Measurements from ENCODE around the gene OR8U1.
"Not testable (repeated sequence)": the region's sequence is repeated elsewhere in the genome, so short reads cannot be mapped to it uniquely, and the experiment has no call there.

OR8U1 gene

DNA sequence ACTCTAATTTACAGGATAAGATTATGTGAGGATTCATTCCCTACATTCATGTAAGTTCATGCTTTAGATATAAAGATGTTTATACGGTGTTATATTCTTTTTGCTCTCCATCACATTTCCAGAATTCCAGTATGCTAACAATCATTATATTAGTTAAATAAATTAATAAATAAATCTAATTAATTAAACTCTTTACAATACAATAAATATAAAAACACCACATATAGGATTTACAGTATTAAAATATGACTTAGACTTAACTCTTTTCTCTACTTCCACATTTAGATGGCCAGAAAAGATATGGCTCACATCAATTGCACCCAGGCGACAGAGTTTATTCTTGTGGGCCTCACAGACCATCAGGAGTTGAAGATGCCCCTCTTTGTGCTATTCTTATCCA is at the start of gene OR8U1:
Gene OR8U1 (plus strand): TSS at position 301 of the 400 bp plus-strand sequence. CDS start 0 bp downstream, at position 301.
- no peak for DNase-seq

DNA sequence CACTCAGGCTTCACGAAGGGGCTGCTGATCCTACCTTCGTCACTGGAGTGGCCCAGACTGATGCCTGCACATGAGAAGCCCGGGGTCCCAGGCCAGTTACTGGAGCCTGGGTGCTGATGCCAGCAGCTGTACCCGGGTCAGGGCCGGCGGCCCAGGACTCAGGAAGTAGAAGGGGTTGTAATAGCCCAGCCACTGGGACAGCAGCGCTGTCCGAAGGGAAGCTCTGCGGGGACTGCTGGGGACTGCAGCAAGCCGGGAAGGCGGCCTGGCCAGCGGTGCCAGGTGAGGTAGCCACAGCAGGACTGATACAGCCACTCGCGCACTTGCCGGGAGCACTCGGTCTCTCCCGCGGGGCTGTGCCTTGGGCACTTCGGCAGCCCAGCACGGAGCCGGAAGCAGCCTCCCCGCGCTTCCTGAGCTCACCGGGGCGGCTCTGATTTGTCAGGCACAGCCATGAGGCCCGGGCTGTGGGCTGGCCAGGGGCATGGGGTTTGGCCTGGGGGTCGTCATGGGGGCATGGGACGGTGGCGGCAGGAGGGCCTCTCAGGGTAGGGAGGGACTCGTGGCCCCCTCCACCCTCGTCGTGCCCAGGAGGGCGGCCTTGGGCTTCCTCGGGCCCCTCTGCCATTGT is 43.4 kb upstream of the OR8U1 start:
- DNase-seq, result no peak

DNA sequence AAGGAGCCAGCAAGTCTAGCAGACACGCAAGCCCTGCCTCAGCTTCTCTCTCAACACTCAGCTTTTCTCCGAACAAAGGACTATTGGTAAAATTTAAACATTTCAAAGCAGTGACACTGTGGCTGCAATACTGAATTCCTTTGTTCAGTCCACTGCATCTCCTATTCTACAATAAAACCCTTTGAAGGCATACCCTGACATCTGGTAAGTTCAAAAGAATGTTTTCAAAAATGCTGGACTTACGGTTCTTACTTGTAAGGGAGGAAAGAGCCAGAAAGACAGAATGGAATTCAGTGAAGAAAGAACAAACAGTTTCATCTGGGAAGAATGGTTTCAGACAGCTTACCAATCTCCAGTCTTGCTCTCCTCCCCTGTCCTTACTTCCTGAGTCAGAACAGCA is 42.3 kb upstream of the OR8U1 start:
- no peak for DNase-seq

DNA sequence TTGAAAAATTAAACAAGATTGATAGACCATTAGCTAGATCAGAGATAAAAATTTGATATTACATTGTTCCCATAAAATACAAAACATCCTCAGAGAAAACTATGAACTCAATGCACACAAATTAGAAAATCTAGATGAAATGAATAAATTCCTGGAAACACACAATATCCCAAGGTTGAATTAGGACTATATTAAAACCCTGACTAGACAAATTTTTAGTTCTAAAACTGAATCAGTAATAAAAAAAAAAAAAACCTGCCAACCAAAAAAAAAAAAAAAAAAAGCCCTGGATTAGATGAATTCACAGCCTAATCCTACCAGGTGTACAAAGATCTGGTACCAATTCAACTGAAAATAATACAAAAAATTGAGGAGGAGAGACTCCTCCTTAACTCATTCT is 35.1 kb upstream of the OR8U1 start:
- DNase-seq, result no peak

DNA sequence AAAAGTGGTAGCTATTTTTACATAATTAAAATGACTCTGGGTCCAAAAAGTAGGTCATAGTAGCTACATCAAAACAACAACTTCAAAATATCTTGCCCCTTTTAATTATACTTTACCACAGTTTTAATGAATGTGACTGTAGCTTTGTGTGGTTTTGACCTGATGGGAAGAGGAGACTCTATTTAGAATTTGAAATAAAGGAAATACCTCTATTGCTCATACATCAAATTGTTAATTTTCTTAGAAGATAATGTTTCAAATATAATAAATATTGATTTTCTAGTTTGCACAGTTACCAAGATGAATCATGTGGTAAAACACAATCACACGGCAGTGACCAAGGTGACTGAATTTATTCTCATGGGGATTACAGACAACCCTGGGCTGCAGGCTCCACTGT is 29.7 kb upstream of the OR8U1 start, which contains the start of gene OR8K1:
Gene OR8K1 (plus strand): TSS at position 301 of the 400 bp plus-strand sequence. CDS start 0 bp downstream, at position 301.
- no peak for DNase-seq

DNA sequence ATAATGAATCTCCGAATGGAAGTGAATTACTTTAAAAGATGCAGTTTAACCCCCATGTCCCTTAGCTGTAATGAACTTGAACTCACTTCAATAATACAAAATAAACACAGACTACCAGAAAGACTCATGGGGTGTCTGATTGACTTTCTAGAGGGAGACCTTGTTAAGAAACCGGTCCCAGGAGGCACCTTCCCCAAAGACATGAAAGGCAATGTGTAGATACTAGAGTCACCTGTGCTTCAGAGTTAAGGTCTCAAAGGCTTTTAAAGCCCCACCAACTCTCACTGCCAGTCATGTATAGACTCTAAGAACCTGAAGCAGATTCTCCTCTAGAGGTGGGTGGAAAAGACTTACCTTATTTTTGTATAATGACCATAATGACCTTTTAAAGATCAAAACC is 21.4 kb upstream of the OR8U1 start, which contains the start of gene OR8J1:
Gene OR8J1 (plus strand): TSS at position 301 of the 400 bp plus-strand sequence. CDS start 5,956 bp downstream, outside the sequence.
- no peak for DNase-seq

DNA sequence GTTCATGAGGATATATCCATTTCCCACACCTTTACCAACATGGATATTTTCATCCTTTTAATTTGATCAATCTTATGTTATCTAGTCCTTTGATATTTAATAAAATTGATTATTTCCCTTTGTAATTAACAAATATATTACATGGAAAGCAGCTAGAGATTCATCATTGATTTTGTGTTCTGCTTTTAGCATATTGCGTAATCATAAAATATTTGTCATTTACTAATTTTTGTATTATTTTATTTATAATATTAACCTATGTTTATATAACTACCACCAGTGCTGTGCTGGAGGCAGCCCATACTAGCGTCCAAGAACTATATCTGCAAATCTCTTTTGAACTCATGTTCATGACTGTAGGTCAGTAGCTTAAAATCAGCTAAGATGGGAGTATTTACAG is 4.7 kb downstream of the OR8U1 start:
- DNase-seq, result no peak

DNA sequence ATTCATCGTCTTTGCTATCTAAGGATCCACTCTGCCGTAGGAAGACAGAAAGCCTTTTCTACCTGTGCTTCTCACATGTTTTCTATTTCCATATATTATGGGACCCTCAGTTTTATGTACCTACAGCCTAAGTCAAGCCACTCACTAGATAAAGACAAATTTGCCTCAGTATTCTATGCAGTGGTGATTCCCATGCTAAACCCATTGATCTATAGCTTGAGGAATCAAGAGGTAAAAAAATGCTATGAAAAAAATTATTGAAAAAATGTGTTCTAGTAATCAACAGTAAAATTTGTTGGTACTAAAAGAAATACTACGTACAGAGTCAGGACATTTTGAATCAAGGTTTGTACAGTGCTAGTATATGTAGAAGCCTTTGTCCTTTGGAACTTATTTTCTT is 19.0 kb downstream of the OR8U1 start:
- DNase-seq, result no peak

DNA sequence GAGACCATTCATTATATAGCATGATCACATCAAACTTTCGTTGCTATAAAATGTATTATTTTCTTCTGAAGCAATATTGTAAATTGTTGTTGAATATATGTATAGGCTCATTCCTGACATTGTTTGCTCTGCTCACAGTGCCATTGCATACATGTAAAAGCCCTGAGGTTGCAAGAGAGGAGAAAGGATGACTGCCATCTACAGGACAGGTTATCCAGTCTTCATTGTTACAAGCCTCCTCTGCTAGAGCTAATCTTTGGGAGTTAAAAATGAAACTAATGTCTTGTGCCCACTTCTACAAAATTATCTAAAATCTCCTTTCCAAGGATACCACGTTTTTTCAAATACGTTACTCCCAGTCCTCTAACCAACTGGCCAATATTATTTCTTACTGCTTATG is 20.6 kb downstream of the OR8U1 start:
- no peak for DNase-seq

DNA sequence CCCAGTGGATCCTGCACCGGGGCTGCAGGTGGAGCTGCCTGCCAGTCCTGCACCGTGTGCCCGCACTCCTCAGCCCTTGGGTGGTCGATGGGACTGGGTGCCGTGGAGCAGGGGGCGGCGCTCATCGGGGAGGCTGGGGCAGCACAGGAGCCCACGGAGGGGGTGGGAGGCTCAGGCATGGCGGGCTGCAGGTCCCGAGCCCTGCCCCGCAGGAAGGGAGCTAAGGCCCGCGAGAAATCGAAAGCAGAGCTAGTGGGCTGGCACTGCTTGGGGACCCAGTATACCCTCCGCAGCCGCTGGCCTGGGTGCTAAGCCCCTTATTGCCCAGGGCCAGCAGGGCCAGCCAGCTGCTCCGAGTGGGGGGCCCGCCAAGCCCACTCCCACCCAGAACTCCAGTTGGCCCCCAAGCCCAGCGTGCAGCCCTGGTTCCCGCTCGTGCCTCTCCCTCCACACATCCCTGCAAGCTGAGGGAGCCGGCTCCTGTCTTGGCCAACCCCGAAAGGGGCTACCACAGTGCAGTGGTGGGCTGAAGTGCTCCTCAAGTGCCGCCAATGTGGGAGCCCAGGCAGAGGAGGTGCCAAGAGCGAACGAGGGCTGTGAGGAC is 26.5 kb downstream of the OR8U1 start:
- not testable (repeated sequence) for DNase-seq

DNA sequence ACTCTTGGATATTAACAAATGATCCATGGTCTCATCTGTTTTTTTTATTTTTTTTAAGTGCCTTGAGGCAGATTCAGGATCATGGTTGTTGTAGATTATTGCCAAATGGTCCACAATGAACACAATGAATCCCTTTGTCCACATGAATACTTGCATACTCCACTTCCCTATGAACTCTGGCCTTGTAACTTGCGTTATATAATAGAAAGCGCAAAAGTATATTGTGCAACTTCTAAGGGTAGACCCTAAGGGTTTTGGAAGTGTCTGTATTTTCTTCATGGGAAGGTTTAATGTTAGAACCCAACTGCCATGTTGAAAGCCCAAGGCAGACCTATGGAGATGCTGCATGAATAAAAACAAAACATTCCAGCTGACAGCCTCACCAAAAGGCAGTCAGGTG is 29.0 kb downstream of the OR8U1 start:
- DNase-seq, result no peak

DNA sequence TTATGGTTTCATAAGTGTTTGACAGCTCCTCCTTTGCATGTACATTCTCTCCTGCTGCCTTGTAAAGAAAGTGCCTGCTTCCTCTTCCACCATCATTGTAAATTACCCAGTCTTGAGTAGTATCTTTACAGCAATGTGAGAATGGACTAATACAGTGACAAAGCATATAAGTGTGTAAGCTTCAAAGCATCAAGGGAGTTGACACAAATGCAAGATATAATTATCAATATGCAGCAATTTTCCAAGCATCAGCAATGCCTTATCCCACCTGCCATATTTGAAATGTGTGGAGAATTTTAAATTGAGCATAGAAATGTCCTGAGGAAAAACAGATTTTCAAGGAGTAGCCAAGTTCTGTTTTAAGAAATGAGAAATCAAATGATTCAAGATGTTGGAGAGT is 35.4 kb downstream of the OR8U1 start:
- no peak for DNase-seq

DNA sequence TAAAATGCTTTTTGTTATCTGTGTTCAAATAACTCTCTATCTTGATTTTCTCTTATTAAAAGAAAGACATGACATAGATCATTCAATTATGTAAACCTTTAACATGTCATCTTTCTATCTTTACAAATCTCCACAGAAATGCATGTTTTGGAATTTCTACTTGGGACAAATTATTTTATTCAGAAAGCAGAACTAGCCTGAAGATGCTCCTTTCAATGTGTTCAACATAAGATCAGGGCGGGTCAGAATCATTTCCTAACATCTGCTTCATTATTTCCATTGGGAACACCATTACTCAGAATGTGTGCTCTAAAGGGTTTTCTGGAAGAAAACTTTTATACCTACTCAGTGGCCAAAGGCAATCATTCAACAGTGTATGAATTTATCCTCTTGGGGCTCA is 37.0 kb downstream of the OR8U1 start, which contains the start of gene OR5AL1:
Gene OR5AL1 (plus strand): TSS at position 301 of the 400 bp plus-strand sequence.
- no peak for DNase-seq
